Head of caudate nucleus (tissue), 42 donors: ENCODE measurements around the gene TRIM41.

Experiments used
- DNase-seq, 42 donors: peaks; one replicate each; pipeline versions ENCODE4 v3.0.0 to v3.0.0-alpha.2; 2020 to 2021; ENCODE audit warnings: mixed read lengths in 7 of 42
- intact Hi-C: fragments of 100-400 bp; cut with DNase I; formaldehyde crosslinking; loops from one replicate; pipeline ENCODE4 v1.15.0; 2022

The TRIM41 gene

GRCh38 chr5:181221792-181222629 is 1.1 kb upstream of the TRIM41 start:
- intact Hi-C loops: loop anchor here (1.0 to 5.0 kb wide), 2 partner anchors 31 to 40 kb away; partner anchors contain the start of gene TRIM52
- peak; percentile 74 to 99 (median 94) for DNase-seq

GRCh38 chr5:181222630-181223057 is 437 bp upstream of the TRIM41 start:
- DNase-seq: peak in 2 of 42 donors; percentile 24 to 54
- intact Hi-C loops: loop anchor here (1.0 to 5.0 kb wide), 3 partner anchors 22 to 40 kb away; partner anchors contain the start of gene TRIM52

GRCh38 chr5:181223729-181224389 is 778 bp downstream of the TRIM41 start:
- DNase-seq: peak in 6 of 42 donors; percentile 33 to 61 (median 44)
- intact Hi-C loops: loop anchor here (1.0 to 5.0 kb wide), 2 partner anchors 20 to 38 kb away; partner anchors contain the start of gene TRIM52

GRCh38 chr5:181224390-181225229 is 1.5 kb downstream of the TRIM41 start:
- DNase-seq: peak in 1 of 42 donors; percentile 22
- intact Hi-C loops: loop anchor here (5.0 kb wide), 1 partner anchor 38 kb away; the partner anchor contains the start of gene TRIM52

- DNase-seq: no peak
- intact Hi-C loops: no loop called here
Observed at GRCh38 chr5:181229996-181230395, 6.9 kb downstream of the TRIM41 start.

- no peak for DNase-seq
- intact Hi-C loops: no loop called here
Observed at GRCh38 chr5:181230551-181230950, 7.5 kb downstream of the TRIM41 start.

- no peak for DNase-seq
- intact Hi-C loops: no loop called here
Observed at GRCh38 chr5:181231432-181231831, 8.4 kb downstream of the TRIM41 start.

- intact Hi-C loops: no loop called here
- DNase-seq: no peak
Observed at GRCh38 chr5:181232593-181232992, 9.5 kb downstream of the TRIM41 start.

GRCh38 chr5:181233088-181233800 is 10.2 kb downstream of the TRIM41 start:
- intact Hi-C loops: no loop called here
- DNase-seq: no peak

- intact Hi-C loops: no loop called here
- no peak for DNase-seq
Observed at GRCh38 chr5:181233801-181234454, 10.8 kb downstream of the TRIM41 start.

GRCh38 chr5:181234455-181235306 is 11.6 kb downstream of the TRIM41 start:
- DNase-seq: peak in 1 of 42 donors; percentile 9
- intact Hi-C loops: no loop called here

GRCh38 chr5:181235323-181235688 is 12.2 kb downstream of the TRIM41 start:
- DNase-seq: no peak

GRCh38 chr5:181235689-181236366 is 12.7 kb downstream of the TRIM41 start:
- DNase-seq: no peak
- intact Hi-C loops: no loop called here

More at GRCh38 chr5:181235323-181235688, 12.2 kb downstream of the TRIM41 start:
- intact Hi-C loops: no loop called here

GRCh38 chr5:181236471-181236870 is 13.4 kb downstream of the TRIM41 start:
- intact Hi-C loops: no loop called here
- no peak for DNase-seq

- peak in 1 of 42 donors; percentile 14 for DNase-seq
- intact Hi-C loops: no loop called here
Observed at GRCh38 chr5:181236954-181237641, 14.0 kb downstream of the TRIM41 start.
